ENCODE results near the gene TMTC1. TPM values are rescaled to one million over a fixed set of nuclear protein-coding genes. Genes with fewer than 3 reads are reported as not detected.

TMTC1 gene
- total RNA-seq, 1 donor: 3.8 TPM

GRCh38 chr12:29759950-29760349 lies 23.8 kb downstream of the TMTC1 start:
- Histone ChIP-seq H3K9me3 (ENCODE audit: low read depth, low read length) (no peaks in the 10 kb centered on the region), H3K4me3 (ENCODE audit: low read length) (no peak overlapping the region), H3K27me3 (ENCODE audit: insufficient read depth, low read length) (no peaks in the 10 kb centered on the region), H3K4me1 (ENCODE audit: insufficient read depth, low read length) (no peaks in the 10 kb centered on the region)

- no peaks in the 10 kb centered on the region for H3K4me1 ChIP-seq (ENCODE audit: insufficient read depth, low read length)
- no peaks in the 10 kb centered on the region for H3K9me3 ChIP-seq (ENCODE audit: low read depth, low read length)
- no peaks in the 10 kb centered on the region for H3K27me3 ChIP-seq (ENCODE audit: insufficient read depth, low read length)
- H3K4me3 ChIP-seq (ENCODE audit: low read length): no peak overlapping the region
Observed at GRCh38 chr12:29756741-29757390, 26.9 kb downstream of the TMTC1 start.

GRCh38 chr12:29754235-29755189 lies 29.2 kb downstream of the TMTC1 start:
- H3K27me3 ChIP-seq (ENCODE audit: insufficient read depth, low read length): no peaks in the 10 kb centered on the region
- no peak overlapping the region for H3K4me3 ChIP-seq (ENCODE audit: low read length)
- H3K4me1 ChIP-seq (ENCODE audit: insufficient read depth, low read length): no peaks in the 10 kb centered on the region
- H3K9me3 ChIP-seq (ENCODE audit: low read depth, low read length): no peaks in the 10 kb centered on the region

- no peaks in the 10 kb centered on the region for H3K9me3 ChIP-seq (ENCODE audit: low read depth, low read length)
- H3K4me3 ChIP-seq (ENCODE audit: low read length): no peak overlapping the region
- no peaks in the 10 kb centered on the region for H3K4me1 ChIP-seq (ENCODE audit: insufficient read depth, low read length)
- no peaks in the 10 kb centered on the region for H3K27me3 ChIP-seq (ENCODE audit: insufficient read depth, low read length)
Observed at GRCh38 chr12:29752121-29752520, 31.6 kb downstream of the TMTC1 start.

- Histone ChIP-seq H3K4me3 (ENCODE audit: low read length) (no peak overlapping the region), H3K4me1 (ENCODE audit: insufficient read depth, low read length) (no peaks in the 10 kb centered on the region), H3K9me3 (ENCODE audit: low read depth, low read length) (no peaks in the 10 kb centered on the region), H3K27me3 (ENCODE audit: insufficient read depth, low read length) (no peaks in the 10 kb centered on the region)
Observed at GRCh38 chr12:29751676-29752075, 32.1 kb downstream of the TMTC1 start.

GRCh38 chr12:29750928-29751220 lies 32.9 kb downstream of the TMTC1 start:
- Histone ChIP-seq H3K9me3 (ENCODE audit: low read depth, low read length) (no peaks in the 10 kb centered on the region), H3K27me3 (ENCODE audit: insufficient read depth, low read length) (no peaks in the 10 kb centered on the region), H3K4me3 (ENCODE audit: low read length) (no peak overlapping the region), H3K4me1 (ENCODE audit: insufficient read depth, low read length) (no peaks in the 10 kb centered on the region)

GRCh38 chr12:29750131-29750927 lies 33.4 kb downstream of the TMTC1 start:
- H3K27me3 ChIP-seq (ENCODE audit: insufficient read depth, low read length): no peaks in the 10 kb centered on the region
- H3K9me3 ChIP-seq (ENCODE audit: low read depth, low read length): no peaks in the 10 kb centered on the region
- no peaks in the 10 kb centered on the region for H3K4me1 ChIP-seq (ENCODE audit: insufficient read depth, low read length)
- no peak overlapping the region for H3K4me3 ChIP-seq (ENCODE audit: low read length)

- Histone ChIP-seq H3K4me1 (ENCODE audit: insufficient read depth, low read length) (no peaks in the 10 kb centered on the region), H3K9me3 (ENCODE audit: low read depth, low read length) (no peaks in the 10 kb centered on the region), H3K4me3 (ENCODE audit: low read length) (no peak overlapping the region), H3K27me3 (ENCODE audit: insufficient read depth, low read length) (no peaks in the 10 kb centered on the region)
Observed at GRCh38 chr12:29744365-29744764, 39.4 kb downstream of the TMTC1 start.

GRCh38 chr12:29743801-29744200 lies 39.9 kb downstream of the TMTC1 start:
- no peaks in the 10 kb centered on the region for H3K27me3 ChIP-seq (ENCODE audit: insufficient read depth, low read length)
- no peaks in the 10 kb centered on the region for H3K9me3 ChIP-seq (ENCODE audit: low read depth, low read length)
- H3K4me3 ChIP-seq (ENCODE audit: low read length): no peak overlapping the region
- no peaks in the 10 kb centered on the region for H3K4me1 ChIP-seq (ENCODE audit: insufficient read depth, low read length)

- H3K9me3 ChIP-seq (ENCODE audit: low read depth, low read length): no peaks in the 10 kb centered on the region
- no peaks in the 10 kb centered on the region for H3K27me3 ChIP-seq (ENCODE audit: insufficient read depth, low read length)
- H3K4me3 ChIP-seq (ENCODE audit: low read length): no peak overlapping the region
- no peaks in the 10 kb centered on the region for H3K4me1 ChIP-seq (ENCODE audit: insufficient read depth, low read length)
Observed at GRCh38 chr12:29743077-29743476, 40.7 kb downstream of the TMTC1 start.

GRCh38 chr12:29742646-29743045 lies 41.1 kb downstream of the TMTC1 start:
- Histone ChIP-seq H3K9me3 (ENCODE audit: low read depth, low read length) (no peaks in the 10 kb centered on the region), H3K4me1 (ENCODE audit: insufficient read depth, low read length) (no peaks in the 10 kb centered on the region), H3K4me3 (ENCODE audit: low read length) (no peak overlapping the region), H3K27me3 (ENCODE audit: insufficient read depth, low read length) (no peaks in the 10 kb centered on the region)

GRCh38 chr12:29741342-29742241 lies 42.1 kb downstream of the TMTC1 start:
- Histone ChIP-seq H3K27me3 (ENCODE audit: insufficient read depth, low read length) (no peaks in the 10 kb centered on the region), H3K4me1 (ENCODE audit: insufficient read depth, low read length) (no peaks in the 10 kb centered on the region), H3K4me3 (ENCODE audit: low read length) (no peak overlapping the region), H3K9me3 (ENCODE audit: low read depth, low read length) (no peaks in the 10 kb centered on the region)

- no peaks in the 10 kb centered on the region for H3K27me3 ChIP-seq (ENCODE audit: insufficient read depth, low read length)
- H3K4me1 ChIP-seq (ENCODE audit: insufficient read depth, low read length): no peaks in the 10 kb centered on the region
- no peaks in the 10 kb centered on the region for H3K9me3 ChIP-seq (ENCODE audit: low read depth, low read length)
- H3K4me3 ChIP-seq (ENCODE audit: low read length): no peak overlapping the region
Observed at GRCh38 chr12:29739279-29739991, 44.3 kb downstream of the TMTC1 start.

- no peak overlapping the region for H3K4me3 ChIP-seq (ENCODE audit: low read length)
- H3K9me3 ChIP-seq (ENCODE audit: low read depth, low read length): no peaks in the 10 kb centered on the region
- H3K4me1 ChIP-seq (ENCODE audit: insufficient read depth, low read length): no peaks in the 10 kb centered on the region
- no peaks in the 10 kb centered on the region for H3K27me3 ChIP-seq (ENCODE audit: insufficient read depth, low read length)
Observed at GRCh38 chr12:29738365-29738764, 45.4 kb downstream of the TMTC1 start.

Data from mononuclear cell (primary cell).